Heart right ventricle (tissue), 16 donors: ENCODE results near the gene IGF1R. TPM values are rescaled to one million over a fixed set of nuclear protein-coding genes. Genes with fewer than 3 reads are reported as not detected.

ENCODE experiments used
- ATAC-seq, 8 donors: fragments of 200-7000 bp; cut with Tn5 transposase; one replicate each; pipeline ENCODE4 v1.9.1; 2020; ENCODE audit warnings: mild to moderate bottlenecking in 8 of 8, moderate library complexity in 8 of 8, moderate number of reproducible peaks in 1 of 8
- DNase-seq, 2 donors: peaks; one replicate each; pipeline ENCODE4 v3.0.0-alpha.2; 2020
- H3K27ac ChIP-seq, 10 donors: fragments of 200-600 bp; sonication (generic) in 2 of 10; one replicate each; pipeline versions ENCODE4 v1.5.0 to v1.8.0; 2020 to 2022; ENCODE audit warnings: mild to moderate bottlenecking in 3 of 10
- H3K27me3 ChIP-seq, 7 donors: fragments of 200-600 bp; one replicate each; pipeline ENCODE4 v1.8.0; 2021 to 2022; ENCODE audit warnings: mild to moderate bottlenecking in 2 of 7
- H3K36me3 ChIP-seq, 9 donors: fragments of 200-600 bp; sonication (generic) in 1 of 9; one replicate each; pipeline versions ENCODE4 v1.5.0 to v1.8.0; 2020 to 2022; ENCODE audit warnings: mild to moderate bottlenecking in 2 of 9
- H3K4me1 ChIP-seq, 9 donors: fragments of 200-600 bp; sonication (generic) in 1 of 9; one replicate each; pipeline versions ENCODE4 v1.5.0 to v1.8.0; 2020 to 2022; ENCODE audit warnings: mild to moderate bottlenecking in 4 of 9
- H3K4me3 ChIP-seq, 10 donors: fragments of 200-600 bp; sonication (generic) in 2 of 10; one replicate each; pipeline versions ENCODE4 v1.5.0 to v1.8.0; 2020 to 2022; ENCODE audit warnings: mild to moderate bottlenecking in 7 of 10, moderate library complexity in 2 of 10
- H3K9me3 ChIP-seq, 11 donors: fragments of 200-600 bp in 10 of 11; sonication (generic) in 2 of 11; one replicate each; pipeline versions ENCODE4 v1.5.0 to v1.8.0; 2013 to 2022; ENCODE audit warnings: mild to moderate bottlenecking in 2 of 11, control low read depth in 1 of 11, moderate library complexity in 1 of 11
- WGBS, 2 donors: extraction: QIAGEN DNeasy Blood & Tissue Kit; methylation state at CpG; one replicate each; pipeline ENCODE4 v1.1.7; 2013; ENCODE audit warnings: inconsistent platforms in 1 of 2; 5-methylcytosine and 5-hydroxymethylcytosine counted together
- intact Hi-C, 10 donors: fragments of 100-400 bp; cut with DNase I; formaldehyde crosslinking; loops; one replicate each; pipeline versions ENCODE4 v1.11.1 to v1.14.2; 2022
- polyA plus RNA-seq, 2 donors: library from polyadenylated mRNA; stranded (reverse); fragments of 200-250 nt; gene quantifications; one replicate each; pipeline ENCODE4 v1.2.3, GENCODE V29; 2013
- total RNA-seq, 10 donors: library from RNA; stranded (reverse); fragmentation: NEBNext Ultra II Directional in 3 of 10; extraction: Animal tissue kit (Norgen Biotek cat#: 25700) in 3 of 10; gene quantifications; one replicate each; pipeline versions ENCODE4 v1.2.1 to v1.2.4, GENCODE V29; 2021 to 2023
- TF ChIP-seq, protein P1 (sequence below), 9 donors: fragments of 200-600 bp; sonication (generic) in 2 of 9; IDR thresholded peaks; one replicate each; pipeline versions ENCODE4 v1.5.0 to v1.8.0; 2021 to 2022; ENCODE audit warnings: antibody characterized with exemption in 9 of 9, mild to moderate bottlenecking in 5 of 9, moderate library complexity in 1 of 9
- donor health status: Arrhythmogenic right ventricular cardiomyopathy.
- donor health status: ischemic (EF 13 %, LVEDD 7.1; RV severe dilation, severe dysfunction).
- donor health status: healthy with polysubstance abuse.
- donor health status: DM: no; HTN: yes; CAD: no.
- donor health status: DM: no; HTN: no; CAD: no.
- donor health status: ischemic (EF 25% LVEDD 6.9; RV normal size, moderate dysfunction).
- donor health status: ischemic (EF 25% LVEDD 5.7; RV mildly dilated, moderate dysfunction).
- donor health status: healthy.
- donor health status: DM: yes; HTN: yes; CAD: no.
- donor health status: Ischemic cardiomyopathy.
- donor health status: ischemic (EF 35%, LVEDD 5.7; RV mildly dilated, moderate dysfunction).
- donor health status: nonischemic (EF 11% LVEDD 7.7; RV severe dilation, severe dysfunction).
- donor health status: DM: yes; HTN: yes; CAD: no.
- donor health status: PGD.
- donor health status: ischemic (EF 29% LVEDD 5.4; RV normal size, mild dysfunction).
- donor health status: nonischemic (EF 23%, LVEDD 6.1; RV moderate dilation, normal function).

The IGF1R gene
- total and polyA plus RNA-seq, 12 donors = 3.4 to 88.2 (median 45.9) TPM

DNA sequence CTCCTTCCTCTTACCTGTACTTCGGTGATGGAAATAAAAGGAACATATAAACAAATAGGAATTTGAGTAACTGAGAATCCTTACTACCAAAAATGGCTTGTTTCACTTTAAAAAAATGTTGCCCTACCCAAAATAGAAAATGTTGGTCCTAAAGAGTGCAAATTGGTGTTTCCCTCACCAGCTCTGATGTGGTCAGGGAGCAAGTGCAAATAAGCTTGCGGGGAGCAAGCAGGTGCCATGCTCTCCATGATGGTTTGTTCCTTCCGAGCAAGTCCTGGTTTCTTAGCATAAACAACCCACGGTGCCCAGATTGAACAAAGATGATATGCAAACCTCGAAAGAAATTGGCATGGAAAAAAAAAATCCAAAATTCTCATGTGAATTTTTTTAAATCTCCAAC is 290.5 kb downstream of the IGF1R start:
- WGBS, 2 donors = 96% methylated on average over 5 of the region's 5 CpGs
- Histone ChIP-seq H3K27ac (no peak overlapping the region), H3K27me3 (no peaks in the 10 kb centered on the region), H3K4me3 (no peak overlapping the region), H3K36me3 (peaks cover 0 to 96% (median 47%) of the 10 kb centered on the region in 9 donors), H3K9me3 (no peaks in the 10 kb centered on the region), H3K4me1 (peaks cover 0 to 14% (median 8%) of the 10 kb centered on the region in 9 donors)
- intact Hi-C loops = no loop called here
- TF ChIP-seq, protein P1, sequence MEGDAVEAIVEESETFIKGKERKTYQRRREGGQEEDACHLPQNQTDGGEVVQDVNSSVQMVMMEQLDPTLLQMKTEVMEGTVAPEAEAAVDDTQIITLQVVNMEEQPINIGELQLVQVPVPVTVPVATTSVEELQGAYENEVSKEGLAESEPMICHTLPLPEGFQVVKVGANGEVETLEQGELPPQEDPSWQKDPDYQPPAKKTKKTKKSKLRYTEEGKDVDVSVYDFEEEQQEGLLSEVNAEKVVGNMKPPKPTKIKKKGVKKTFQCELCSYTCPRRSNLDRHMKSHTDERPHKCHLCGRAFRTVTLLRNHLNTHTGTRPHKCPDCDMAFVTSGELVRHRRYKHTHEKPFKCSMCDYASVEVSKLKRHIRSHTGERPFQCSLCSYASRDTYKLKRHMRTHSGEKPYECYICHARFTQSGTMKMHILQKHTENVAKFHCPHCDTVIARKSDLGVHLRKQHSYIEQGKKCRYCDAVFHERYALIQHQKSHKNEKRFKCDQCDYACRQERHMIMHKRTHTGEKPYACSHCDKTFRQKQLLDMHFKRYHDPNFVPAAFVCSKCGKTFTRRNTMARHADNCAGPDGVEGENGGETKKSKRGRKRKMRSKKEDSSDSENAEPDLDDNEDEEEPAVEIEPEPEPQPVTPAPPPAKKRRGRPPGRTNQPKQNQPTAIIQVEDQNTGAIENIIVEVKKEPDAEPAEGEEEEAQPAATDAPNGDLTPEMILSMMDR (IDR thresholded peaks at IDR 0.05) = no peak
- no peak for DNase-seq
- ATAC-seq = no peak

DNA sequence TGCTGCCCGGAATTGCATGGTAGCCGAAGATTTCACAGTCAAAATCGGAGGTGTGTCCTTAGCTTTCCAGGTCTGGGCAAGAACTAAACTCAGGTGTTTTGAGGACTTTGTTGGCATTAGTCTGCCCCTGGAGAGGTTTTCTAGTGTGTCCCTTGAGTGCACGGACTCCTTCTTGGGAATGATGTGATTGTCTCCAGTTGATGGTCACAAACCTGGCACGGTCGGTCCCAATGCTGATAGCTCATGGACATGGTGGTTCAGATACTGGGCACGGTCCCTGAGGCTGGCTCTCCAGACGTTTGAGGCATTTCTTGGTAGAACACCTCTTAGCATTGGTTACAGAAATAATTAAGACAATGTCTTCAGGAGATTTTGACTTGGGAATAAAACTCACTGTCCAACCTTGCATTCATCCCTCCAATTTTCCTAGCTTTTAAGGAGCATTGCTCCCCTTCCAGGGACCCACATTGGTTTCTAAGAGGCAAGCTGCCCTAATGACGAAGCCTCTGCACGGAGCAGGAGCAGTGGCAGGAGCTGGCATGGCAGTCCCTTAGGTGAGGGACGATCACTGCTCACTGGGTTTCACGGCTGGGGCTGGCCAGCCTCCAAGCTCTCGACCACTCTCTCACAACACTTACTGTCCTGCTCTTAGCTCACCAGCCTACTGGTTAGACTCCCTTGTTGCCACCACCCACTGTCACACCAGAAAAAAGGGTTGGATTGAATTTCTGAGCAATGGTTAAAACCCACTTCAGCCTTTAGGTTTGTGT is 291.2 kb downstream of the IGF1R start:
- Histone ChIP-seq H3K27ac (no peak overlapping the region), H3K36me3 (peaks cover 0 to 99% (median 47%) of the 10 kb centered on the region in 9 donors), H3K4me3 (no peak overlapping the region), H3K9me3 (no peaks in the 10 kb centered on the region), H3K27me3 (no peaks in the 10 kb centered on the region), H3K4me1 (peaks cover 0 to 21% (median 12%) of the 10 kb centered on the region in 9 donors)
- no peak for ATAC-seq
- intact Hi-C loops = loop anchor here in 3 of 10 donors (5.0 to 10.0 kb wide), 3 partner anchors 115 to 135 kb away; no protein-coding TSS in a partner anchor
- TF ChIP-seq, protein P1 (IDR thresholded peaks at IDR 0.05) = no peak
- 78 to 79% methylated on average over 13 of the region's 13 CpGs for WGBS, 2 donors
- DNase-seq = no peak

DNA sequence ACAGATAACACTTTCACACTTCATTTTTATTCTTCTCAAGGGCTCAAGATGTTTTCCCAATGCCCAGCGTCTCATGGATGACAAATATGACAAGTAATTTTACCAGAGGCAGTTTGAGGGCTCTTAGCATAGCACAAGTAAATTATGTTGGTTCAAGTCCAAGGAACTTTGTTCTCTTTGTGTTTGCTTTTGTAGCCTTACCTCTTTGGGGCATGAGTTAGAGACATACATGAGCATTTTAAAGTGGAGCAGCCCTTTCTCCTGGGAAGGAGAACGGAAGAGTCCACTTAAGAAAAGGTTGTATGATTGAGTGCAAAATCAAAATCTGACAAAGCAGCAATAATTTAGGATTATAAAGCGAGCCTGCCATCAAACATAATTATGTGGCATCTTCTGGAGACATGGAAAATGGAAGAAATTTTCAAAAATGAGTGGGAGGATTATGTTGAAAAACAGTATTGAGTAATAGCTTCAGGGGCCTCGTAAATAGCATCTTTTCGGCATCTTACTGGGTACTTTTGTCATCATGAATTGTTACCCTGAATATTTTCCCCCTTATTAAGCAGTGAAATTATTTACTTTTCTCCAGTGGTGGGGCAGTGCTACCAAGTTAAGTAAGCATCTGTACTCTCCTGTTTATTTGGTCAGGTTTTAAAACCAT is 293.4 kb downstream of the IGF1R start:
- Histone ChIP-seq H3K9me3 (no peaks in the 10 kb centered on the region), H3K4me1 (peaks cover 2 to 44% (median 20%) of the 10 kb centered on the region in 9 donors), H3K27ac (no peak overlapping the region), H3K4me3 (no peak overlapping the region), H3K27me3 (no peaks in the 10 kb centered on the region), H3K36me3 (peaks cover 0 to 91% (median 50%) of the 10 kb centered on the region in 9 donors)
- 92 to 94% methylated on average over 5 of the region's 5 CpGs for WGBS, 2 donors
- intact Hi-C loops = loop anchor here in 3 of 10 donors (5.0 to 10.0 kb wide), 3 partner anchors 113 to 133 kb away; no protein-coding TSS in a partner anchor
- ATAC-seq (no peak), DNase-seq (no peak)
- TF ChIP-seq, protein P1 (IDR thresholded peaks at IDR 0.05) = no peak

DNA sequence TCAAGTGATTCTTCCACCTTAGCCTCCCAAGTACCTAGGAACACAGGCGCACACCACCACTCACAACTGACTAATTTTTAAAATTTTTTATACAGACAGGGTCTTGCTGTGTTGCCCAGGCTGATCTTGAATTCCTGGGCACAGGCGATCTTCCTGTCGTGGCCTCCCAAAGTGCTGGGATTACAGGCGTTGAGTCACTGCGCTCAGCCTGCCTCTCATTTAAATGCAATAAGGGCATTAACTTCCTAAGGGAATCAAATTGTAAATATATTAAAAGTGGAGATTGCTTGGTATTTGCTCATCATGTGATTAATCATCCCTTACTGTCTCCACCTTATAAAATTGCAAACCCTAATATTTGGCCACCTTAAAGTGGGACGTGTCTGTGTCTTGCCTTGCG is 294.1 kb downstream of the IGF1R start:
- Histone ChIP-seq H3K36me3 (peaks cover 0 to 86% (median 50%) of the 10 kb centered on the region in 9 donors), H3K4me1 (peaks cover 2 to 51% (median 27%) of the 10 kb centered on the region in 9 donors)
- DNase-seq = no peak

More for the DNA sequence above, 294.1 kb downstream of the IGF1R start:
- TF ChIP-seq, protein P1 (IDR thresholded peaks at IDR 0.05) = no peak
- Histone ChIP-seq H3K9me3 (no peaks in the 10 kb centered on the region), H3K27ac (peak overlapping the region in 4 of 10 donors; percentile 34 to 85 (median 72)), H3K4me3 (no peak overlapping the region), H3K27me3 (no peaks in the 10 kb centered on the region)
- no peak for ATAC-seq
- intact Hi-C loops = loop anchor here in 3 of 10 donors (5.0 to 10.0 kb wide), 3 partner anchors 112 to 132 kb away; no protein-coding TSS in a partner anchor
- 93 to 95% methylated on average over 7 of the region's 7 CpGs for WGBS, 2 donors
